Hematopoietic multipotent progenitor cell treated with erythropoietin and hydrocortisone succinate and interleukin-3 and kit ligand, for 4 days (in vitro differentiated cells): ENCODE measurements around the gene TTC7B.
A peak's percentile ranks its signal among the peaks of the same experiment; 100 is the strongest.

Experiments used
- DNase-seq: peaks from one replicate; pipeline ENCODE4 v3.0.0-alpha.2; 2015

The TTC7B gene

DNA sequence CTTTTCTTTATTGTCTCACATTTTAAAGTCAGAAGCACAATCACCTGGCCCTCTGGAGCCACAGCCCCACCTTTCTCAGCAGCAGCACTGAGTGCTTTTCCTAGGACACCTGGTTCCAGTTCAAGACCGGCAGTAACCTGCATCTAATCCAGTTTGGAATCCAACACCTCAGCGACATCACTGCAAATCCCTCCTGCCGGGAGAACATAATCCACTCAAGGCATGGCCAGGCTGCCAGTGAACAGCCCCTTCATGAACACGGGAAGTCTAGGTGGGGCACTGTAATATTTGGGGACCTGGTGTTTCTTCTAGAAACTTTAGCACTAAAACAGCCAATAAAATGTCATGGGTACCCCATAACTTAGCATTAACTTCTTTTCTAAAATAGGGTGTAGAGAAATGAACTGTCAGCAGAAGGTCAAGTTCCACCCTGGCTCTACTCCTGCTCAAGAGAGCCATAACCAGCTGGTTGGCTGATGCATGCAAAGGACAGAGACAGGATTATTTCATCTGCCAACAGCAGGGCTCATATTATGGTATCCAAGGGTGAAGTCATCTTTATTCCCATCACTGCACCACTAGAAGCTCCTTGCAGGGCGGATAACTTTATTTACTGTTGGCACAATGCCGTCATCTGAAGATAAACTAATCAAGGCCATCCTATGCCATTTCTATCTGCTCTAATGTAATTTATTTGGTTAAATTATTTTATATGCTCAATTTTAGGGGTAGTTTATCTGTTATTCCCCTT lies 76.7 kb downstream of the TTC7B start:
- no peak for DNase-seq

- DNase-seq: no peak
Observed at GRCh38 chr14:90733139-90733808, 83.0 kb downstream of the TTC7B start.

GRCh38 chr14:90732718-90733117 lies 83.5 kb downstream of the TTC7B start:
- DNase-seq: no peak

DNA sequence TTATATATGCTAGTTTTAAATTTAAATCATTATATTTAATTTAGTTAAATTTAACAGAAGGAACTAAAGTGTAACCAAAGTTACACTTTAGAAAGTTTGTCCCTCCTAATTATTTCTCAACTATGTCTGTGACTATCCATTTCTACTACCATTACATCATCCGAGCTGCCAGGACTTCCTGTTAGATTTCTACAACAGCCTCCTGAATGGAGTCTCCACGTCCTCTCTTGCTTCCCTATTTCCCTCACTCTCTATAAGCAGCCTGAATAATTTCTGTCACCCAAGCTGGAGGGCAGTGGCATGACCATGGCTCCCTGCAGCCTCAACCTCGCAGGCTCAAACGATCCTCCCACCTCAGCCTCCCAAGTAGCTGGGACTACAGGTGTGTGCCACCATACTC lies 84.1 kb downstream of the TTC7B start:
- peak; percentile 52 for DNase-seq

GRCh38 chr14:90731487-90731886 lies 84.7 kb downstream of the TTC7B start:
- no peak for DNase-seq

- DNase-seq: no peak
Observed at GRCh38 chr14:90730206-90730766, 85.9 kb downstream of the TTC7B start.

DNA sequence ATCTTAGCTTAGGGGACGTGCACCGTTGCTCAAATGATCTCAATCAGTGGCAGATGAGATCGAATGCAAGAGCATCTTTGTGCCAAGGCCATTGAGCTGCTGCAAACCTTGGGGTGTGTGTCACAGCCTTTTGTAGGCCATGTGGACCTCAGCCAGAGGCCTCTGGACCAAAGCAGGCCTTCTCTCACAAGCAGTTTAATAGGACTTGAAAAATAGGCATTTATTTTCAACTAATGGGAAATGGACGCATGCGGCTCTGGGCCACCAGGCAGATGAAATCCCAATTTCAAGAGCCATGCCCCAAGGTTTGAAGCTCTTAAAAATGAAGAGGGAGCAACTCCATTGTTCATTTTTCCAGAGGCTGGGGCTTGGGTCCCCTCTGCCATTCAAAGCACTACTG lies 87.3 kb downstream of the TTC7B start:
- DNase-seq: no peak

GRCh38 chr14:90727082-90727481 lies 89.1 kb downstream of the TTC7B start:
- no peak for DNase-seq

DNA sequence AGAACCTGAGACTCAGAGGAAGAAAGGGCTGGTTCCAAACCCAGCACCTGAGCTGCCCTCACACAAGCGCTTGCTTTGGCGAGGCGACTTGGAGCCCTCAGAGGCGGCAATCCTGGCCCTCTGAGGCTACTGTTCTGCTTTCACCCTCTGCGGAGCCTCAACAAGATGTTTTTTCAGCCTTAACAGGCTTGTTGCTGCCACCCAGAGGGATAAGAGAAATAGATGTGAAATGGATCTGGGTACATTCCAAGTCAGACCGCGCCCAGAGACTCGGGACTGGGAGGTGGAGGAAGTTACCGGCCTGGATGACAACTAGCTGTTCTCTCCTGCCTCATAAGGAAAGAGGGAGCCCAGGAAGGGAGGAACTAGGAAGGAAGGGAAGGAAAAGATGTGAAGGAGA lies 89.6 kb downstream of the TTC7B start:
- no peak for DNase-seq

- no peak for DNase-seq
Observed at GRCh38 chr14:90724866-90725265, 91.4 kb downstream of the TTC7B start.

DNA sequence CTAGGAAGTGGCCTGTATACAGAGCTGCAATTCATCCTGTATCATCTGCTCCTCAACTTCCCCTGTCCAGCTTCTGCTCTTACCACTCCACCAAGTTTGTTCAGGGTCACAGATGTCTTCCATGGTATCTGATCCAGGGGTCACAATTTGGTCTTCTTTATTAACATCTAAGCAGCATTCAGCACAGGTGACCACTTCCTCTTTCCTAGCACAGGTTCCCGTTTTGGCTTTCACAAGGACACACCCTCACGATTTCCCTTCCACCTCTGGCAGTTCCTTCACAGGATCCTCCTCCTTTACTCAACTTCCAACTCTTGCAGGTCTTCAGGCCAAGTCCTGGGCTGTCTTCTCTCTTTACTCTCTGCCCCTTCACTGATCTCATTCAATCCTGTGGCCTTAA lies 93.6 kb downstream of the TTC7B start:
- peak; percentile 40 for DNase-seq

DNA sequence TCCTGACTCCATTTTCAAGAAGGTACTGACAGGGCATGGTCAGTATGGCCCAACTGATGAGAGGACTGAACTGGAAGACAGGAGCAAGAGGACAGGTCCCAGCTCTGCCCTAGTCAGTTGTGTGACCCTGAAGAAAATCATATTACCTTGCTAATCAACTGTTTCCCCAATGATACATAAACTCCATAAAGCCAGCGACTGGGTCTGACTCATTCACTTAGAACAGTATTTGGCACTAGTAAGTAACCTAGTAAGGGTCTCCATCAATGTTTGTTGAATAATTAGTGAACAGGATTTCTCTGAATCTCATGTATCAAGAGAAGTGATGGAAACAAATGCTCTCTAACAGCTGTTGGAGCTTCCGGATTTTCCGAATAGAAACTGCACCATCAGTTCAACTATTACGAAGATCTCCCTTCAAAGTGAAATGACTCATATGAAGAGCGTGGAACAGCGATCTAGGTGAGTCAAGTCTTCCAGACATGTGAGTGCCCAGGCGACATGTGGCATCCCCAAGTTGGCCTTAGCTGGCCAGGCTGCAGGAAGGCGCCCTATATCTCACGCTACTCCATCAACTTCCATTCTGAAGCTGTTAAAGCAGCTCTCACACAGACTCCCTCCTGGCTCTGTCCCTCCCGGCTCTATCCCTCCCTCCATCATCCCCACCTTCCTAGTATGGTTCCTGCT lies 94.5 kb downstream of the TTC7B start:
- DNase-seq: no peak

- no peak for DNase-seq
Observed at GRCh38 chr14:90720832-90721231, 95.4 kb downstream of the TTC7B start.

DNA sequence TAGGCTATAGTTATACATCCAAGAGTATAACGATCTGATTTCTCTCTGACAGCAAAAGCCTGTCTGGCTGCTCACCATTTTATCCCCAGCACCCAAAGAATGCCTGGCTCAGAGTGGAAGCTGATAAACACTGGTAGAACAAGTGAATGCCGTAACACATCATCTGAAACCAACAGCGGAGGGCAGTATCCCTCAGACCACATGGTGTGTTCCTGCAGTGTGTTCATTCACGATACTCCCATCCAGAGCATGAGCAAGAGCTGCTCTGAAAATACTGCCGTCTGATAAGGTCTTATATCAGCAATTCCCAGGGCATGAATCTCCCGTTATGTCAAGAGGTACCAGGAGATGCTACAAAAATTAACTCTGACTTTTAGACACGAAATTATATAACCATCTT lies 95.9 kb downstream of the TTC7B start:
- DNase-seq: peak; percentile 84

DNA sequence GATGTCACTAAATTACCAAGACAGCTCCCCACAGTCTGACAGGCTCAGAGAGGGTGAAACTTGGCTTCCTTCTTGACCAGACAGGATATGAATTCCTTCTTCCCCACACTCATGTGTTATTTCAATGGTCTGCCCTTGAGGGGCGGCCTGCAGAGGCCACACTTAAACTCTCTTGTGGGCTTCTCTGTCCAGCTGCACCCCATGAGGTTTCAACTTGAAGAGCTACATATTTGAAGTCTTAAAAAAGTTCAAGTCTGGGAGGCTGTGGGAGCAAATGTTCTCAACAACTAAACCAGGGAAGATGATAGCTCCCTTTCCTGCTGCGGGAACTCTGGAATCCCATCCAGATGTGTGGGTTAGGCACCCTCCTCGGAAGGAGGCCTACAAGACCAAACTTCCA lies 98.3 kb downstream of the TTC7B start:
- DNase-seq: no peak

- DNase-seq: no peak
Observed at GRCh38 chr14:90715993-90716392, 100.2 kb downstream of the TTC7B start.

DNA sequence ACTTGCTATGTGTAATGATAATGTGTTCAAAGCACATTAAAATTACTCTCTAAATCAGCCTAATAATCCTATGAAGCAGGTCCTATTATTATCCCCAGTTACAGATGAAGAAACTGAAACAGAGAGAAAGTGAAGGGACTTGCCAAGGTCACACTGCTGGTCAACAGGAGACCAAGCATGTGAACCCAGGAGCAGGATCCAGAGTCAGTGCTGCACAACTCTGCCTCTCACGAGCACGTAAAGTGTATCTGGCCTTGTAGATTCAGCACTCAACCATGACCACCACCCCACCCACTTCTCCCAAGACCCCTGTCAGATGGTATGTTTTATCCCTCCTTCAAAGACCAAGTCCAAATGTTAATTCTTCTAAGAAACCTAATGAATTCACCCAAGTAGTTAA lies 100.7 kb downstream of the TTC7B start:
- DNase-seq: no peak

- DNase-seq: no peak
Observed at GRCh38 chr14:90714811-90715210, 101.4 kb downstream of the TTC7B start.

- no peak for DNase-seq
Observed at GRCh38 chr14:90704738-90705392, 111.4 kb downstream of the TTC7B start.

- DNase-seq: no peak
Observed at GRCh38 chr14:90703841-90704737, 112.1 kb downstream of the TTC7B start.

- no peak for DNase-seq
Observed at GRCh38 chr14:90700933-90701776, 115.1 kb downstream of the TTC7B start.
